Measurements from ENCODE around the gene NFATC2.

Gene NFATC2

DNA sequence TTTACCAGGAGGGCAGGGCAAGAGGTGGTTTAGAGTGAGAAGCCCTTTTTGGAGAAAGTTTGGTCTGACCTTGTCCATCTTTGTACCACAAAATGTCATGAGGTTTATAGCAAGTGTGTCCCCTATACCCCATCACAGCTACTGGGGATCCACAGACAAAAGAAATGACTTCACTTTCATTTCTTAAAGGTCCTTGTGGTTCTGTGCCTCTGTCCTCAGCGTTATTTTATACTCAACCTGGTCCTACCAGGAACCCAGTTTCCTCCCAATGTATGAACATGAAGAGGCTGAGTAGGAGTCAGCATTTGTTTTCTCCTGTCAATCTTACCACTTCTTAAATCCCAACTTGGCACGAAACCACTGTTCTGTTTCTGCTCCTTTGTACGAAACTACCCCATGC lies 157.6 kb downstream of the NFATC2 start:
- H3K36me3 ChIP-seq (ENCODE audit: insufficient read depth, low read length) = peaks cover 9% of the 10 kb centered on the region; the same call in 1 of the 2 replicates
- peaks cover 14% of the 10 kb centered on the region for H3K4me1 ChIP-seq (ENCODE audit: insufficient read depth, low read length, poor library complexity, severe bottlenecking)
- no peaks in the 10 kb centered on the region for H3K79me2 ChIP-seq (ENCODE audit: insufficient read depth, low read length)
- no peak overlapping the region for H3K4me3 ChIP-seq (ENCODE audit: low read length, poor library complexity, severe bottlenecking)
- no peak overlapping the region for H3K9ac ChIP-seq (ENCODE audit: low read depth, low read length, poor library complexity, severe bottlenecking)
- TF ChIP-seq, protein P1, sequence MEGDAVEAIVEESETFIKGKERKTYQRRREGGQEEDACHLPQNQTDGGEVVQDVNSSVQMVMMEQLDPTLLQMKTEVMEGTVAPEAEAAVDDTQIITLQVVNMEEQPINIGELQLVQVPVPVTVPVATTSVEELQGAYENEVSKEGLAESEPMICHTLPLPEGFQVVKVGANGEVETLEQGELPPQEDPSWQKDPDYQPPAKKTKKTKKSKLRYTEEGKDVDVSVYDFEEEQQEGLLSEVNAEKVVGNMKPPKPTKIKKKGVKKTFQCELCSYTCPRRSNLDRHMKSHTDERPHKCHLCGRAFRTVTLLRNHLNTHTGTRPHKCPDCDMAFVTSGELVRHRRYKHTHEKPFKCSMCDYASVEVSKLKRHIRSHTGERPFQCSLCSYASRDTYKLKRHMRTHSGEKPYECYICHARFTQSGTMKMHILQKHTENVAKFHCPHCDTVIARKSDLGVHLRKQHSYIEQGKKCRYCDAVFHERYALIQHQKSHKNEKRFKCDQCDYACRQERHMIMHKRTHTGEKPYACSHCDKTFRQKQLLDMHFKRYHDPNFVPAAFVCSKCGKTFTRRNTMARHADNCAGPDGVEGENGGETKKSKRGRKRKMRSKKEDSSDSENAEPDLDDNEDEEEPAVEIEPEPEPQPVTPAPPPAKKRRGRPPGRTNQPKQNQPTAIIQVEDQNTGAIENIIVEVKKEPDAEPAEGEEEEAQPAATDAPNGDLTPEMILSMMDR (conservative IDR thresholded peaks at IDR 0.05; ENCODE audit: low read length) = no peak
- TF ChIP-seq EZH2phosphoT487 (IDR thresholded peaks at IDR 0.05; ENCODE audit: borderline replicate concordance) = no peak
- no peaks in the 10 kb centered on the region for H3K27me3 ChIP-seq (ENCODE audit: insufficient read depth, low read length, poor library complexity, severe bottlenecking)
- no peak overlapping the region for H3K4me2 ChIP-seq (ENCODE audit: low read depth, low read length, poor library complexity, severe bottlenecking)
- no peaks in the 10 kb centered on the region for H3F3A ChIP-seq (ENCODE audit: low read depth)
- H2AFZ ChIP-seq (ENCODE audit: low read length) = no peak overlapping the region
- no peaks in the 10 kb centered on the region for H4K20me1 ChIP-seq (ENCODE audit: insufficient read depth, low read length, poor library complexity, severe bottlenecking)
- H3K9me2 ChIP-seq (replicated peaks; ENCODE audit: low read depth, low read length) = no peaks in the 10 kb centered on the region
- no peaks in the 10 kb centered on the region for H3K9me3 ChIP-seq (ENCODE audit: insufficient read depth, low read depth, low read length)

- Histone ChIP-seq H3K36me3 (ENCODE audit: insufficient read depth, low read length) (peaks cover 9% of the 10 kb centered on the region; the same call in 1 of the 2 replicates), H3K9ac (ENCODE audit: low read depth, low read length, poor library complexity, severe bottlenecking) (no peak overlapping the region), H3F3A (ENCODE audit: low read depth) (no peaks in the 10 kb centered on the region), H3K4me2 (ENCODE audit: low read depth, low read length, poor library complexity, severe bottlenecking) (no peak overlapping the region), H3K9me3 (ENCODE audit: insufficient read depth, low read depth, low read length) (no peaks in the 10 kb centered on the region), H3K9me2 (replicated peaks; ENCODE audit: low read depth, low read length) (no peaks in the 10 kb centered on the region), H3K4me3 (ENCODE audit: low read length, poor library complexity, severe bottlenecking) (no peak overlapping the region), H2AFZ (ENCODE audit: low read length) (no peak overlapping the region), H3K4me1 (ENCODE audit: insufficient read depth, low read length, poor library complexity, severe bottlenecking) (peaks cover 7% of the 10 kb centered on the region), H3K27me3 (ENCODE audit: insufficient read depth, low read length, poor library complexity, severe bottlenecking) (no peaks in the 10 kb centered on the region), H3K79me2 (ENCODE audit: insufficient read depth, low read length) (no peaks in the 10 kb centered on the region), H4K20me1 (ENCODE audit: insufficient read depth, low read length, poor library complexity, severe bottlenecking) (no peaks in the 10 kb centered on the region)
- TF ChIP-seq, protein P1 (conservative IDR thresholded peaks at IDR 0.05; ENCODE audit: low read length) = no peak
- no peak for TF ChIP-seq EZH2phosphoT487 (IDR thresholded peaks at IDR 0.05; ENCODE audit: borderline replicate concordance)
Observed at GRCh38 chr20:51383891-51384510, 158.5 kb downstream of the NFATC2 start.

- H3K9me2 ChIP-seq (replicated peaks; ENCODE audit: low read depth, low read length) = no peaks in the 10 kb centered on the region
- no peak for TF ChIP-seq EZH2phosphoT487 (IDR thresholded peaks at IDR 0.05; ENCODE audit: borderline replicate concordance)
- TF ChIP-seq, protein P1 (conservative IDR thresholded peaks at IDR 0.05; ENCODE audit: low read length) = no peak
- H3K4me2 ChIP-seq (ENCODE audit: low read depth, low read length, poor library complexity, severe bottlenecking) = no peak overlapping the region
- H3K4me1 ChIP-seq (ENCODE audit: insufficient read depth, low read length, poor library complexity, severe bottlenecking) = peaks cover under 1% of the 10 kb centered on the region
- no peak overlapping the region for H2AFZ ChIP-seq (ENCODE audit: low read length)
- no peak overlapping the region for H3K9ac ChIP-seq (ENCODE audit: low read depth, low read length, poor library complexity, severe bottlenecking)
- no peaks in the 10 kb centered on the region for H3K27me3 ChIP-seq (ENCODE audit: insufficient read depth, low read length, poor library complexity, severe bottlenecking)
- H3K9me3 ChIP-seq (ENCODE audit: insufficient read depth, low read depth, low read length) = no peaks in the 10 kb centered on the region
- no peaks in the 10 kb centered on the region for H3K79me2 ChIP-seq (ENCODE audit: insufficient read depth, low read length)
- H3F3A ChIP-seq (ENCODE audit: low read depth) = no peaks in the 10 kb centered on the region
- peaks cover 9% of the 10 kb centered on the region; the same call in 1 of the 2 replicates for H3K36me3 ChIP-seq (ENCODE audit: insufficient read depth, low read length)
- no peaks in the 10 kb centered on the region for H4K20me1 ChIP-seq (ENCODE audit: insufficient read depth, low read length, poor library complexity, severe bottlenecking)
- H3K4me3 ChIP-seq (ENCODE audit: low read length, poor library complexity, severe bottlenecking) = no peak overlapping the region
Observed at GRCh38 chr20:51382986-51383821, 159.3 kb downstream of the NFATC2 start.
